Smooth muscle cell (in vitro differentiated cells): ENCODE data around the gene SVIL. TPM values are rescaled to one million over a fixed set of nuclear protein-coding genes. Genes with fewer than 3 reads are reported as not detected.
"Not testable (repeated sequence)": the region's sequence is repeated elsewhere in the genome, so short reads cannot be mapped to it uniquely, and the experiment has no call there.

Experiments used
- DNase-seq: peaks from one replicate; lab custom pipeline; 2025; ENCODE audit not compliant: unreplicated experiment; lab: John Stamatoyannopoulos, UW
- H2AFZ ChIP-seq: fragments of 200-600 bp; sonication (generic); 2 replicates; pipeline ENCODE4 v1.6.0; 2016; ENCODE audit warnings: antibody characterized with exemption, low read depth, mild to moderate bottlenecking
- H3F3A ChIP-seq: fragments of 200-600 bp; sonication (generic); 2 replicates; pipeline ENCODE4 v1.6.0; 2017; ENCODE audit warnings: antibody characterized with exemption, low read depth
- H3K27ac ChIP-seq: fragments of 200-600 bp; sonication (generic); 2 replicates; pipeline ENCODE4 v1.5.1; 2016; ENCODE audit warnings: low read depth, mild to moderate bottlenecking
- H3K27me3 ChIP-seq: fragments of 200-600 bp; sonication (generic); 2 replicates; pipeline ENCODE4 v1.6.1; 2016; ENCODE audit warnings: low read depth, mild to moderate bottlenecking
- H3K36me3 ChIP-seq: fragments of 200-600 bp; sonication (generic); 2 replicates; pipeline ENCODE4 v1.5.1; 2016; ENCODE audit warnings: low read depth
- H3K4me1 ChIP-seq: fragments of 200-600 bp; sonication (generic); 2 replicates; pipeline ENCODE4 v1.5.1; 2016; ENCODE audit warnings: low read depth
- H3K4me2 ChIP-seq: fragments of 200-600 bp; sonication (generic); 2 replicates; pipeline ENCODE4 v1.6.0; 2016; ENCODE audit warnings: mild to moderate bottlenecking
- H3K4me3 ChIP-seq: fragments of 200-600 bp; sonication (generic); 2 replicates; pipeline ENCODE4 v1.5.1; 2016; ENCODE audit warnings: mild to moderate bottlenecking
- H3K79me2 ChIP-seq: fragments of 200-600 bp; sonication (generic); 2 replicates; pipeline ENCODE4 v1.6.0; 2016; ENCODE audit warnings: low read depth, mild to moderate bottlenecking
- H3K9ac ChIP-seq: fragments of 200-600 bp; sonication (generic); 2 replicates; pipeline ENCODE4 v1.6.0; 2016; ENCODE audit warnings: low read depth
- H3K9me3 ChIP-seq: fragments of 200-600 bp; sonication (generic); replicated peaks from 2 replicates; pipeline ENCODE4 v1.5.1; 2016; ENCODE audit warnings: low read depth
- H4K20me1 ChIP-seq: fragments of 200-600 bp; sonication (generic); 2 replicates; pipeline ENCODE4 v1.6.0; 2016; ENCODE audit warnings: low read depth
- CTCF ChIP-seq: fragments of 200-600 bp; sonication (generic); IDR thresholded peaks from 2 replicates; pipeline ENCODE4 v1.5.1; 2017; ENCODE audit warnings: borderline replicate concordance, mild to moderate bottlenecking, antibody characterized with exemption; ENCODE audit not compliant: insufficient read depth, poor library complexity, severe bottlenecking
- WGBS: methylation state at CpG from one replicate; pipeline ENCODE4 v1.1.7; 2016; ENCODE audit warnings: low lambda C conversion rate; 5-methylcytosine and 5-hydroxymethylcytosine counted together
- polyA plus RNA-seq: library from polyadenylated mRNA; unstranded; fragments of >200 nt; fragmentation: Nextera tagmentation; extraction: Ambion mirVana; gene quantifications from 2 replicates; pipeline ENCODE4 v1.2.1, GENCODE V29; 2016
- total RNA-seq: library from RNA; depleted of rRNA; stranded (reverse); fragments of >200 nt; gene quantifications from 2 replicates; pipeline ENCODE4 v1.2.3, GENCODE V29; 2014

The SVIL gene
- total and polyA plus RNA-seq, 2 experiments from 2014 or later, result 32.5 to 33.0 TPM

GRCh38 chr10:29615195-29615594 lies 19.6 kb downstream of the SVIL start:
- H3K27ac ChIP-seq, result no peak overlapping the region
- H3K4me1 ChIP-seq, result peaks cover 24% of the 10 kb centered on the region
- H3K9ac ChIP-seq, result no peak overlapping the region
- no peak for TF ChIP-seq CTCF
- H3K36me3 ChIP-seq, result no peaks in the 10 kb centered on the region
- 94% methylated on average over 2 of the region's 2 CpGs for WGBS
- H3K4me3 ChIP-seq, result no peak overlapping the region
- H3K79me2 ChIP-seq, result peaks cover 47% of the 10 kb centered on the region
- H3F3A ChIP-seq, result peaks cover 27% of the 10 kb centered on the region
- no peak overlapping the region for H2AFZ ChIP-seq
- no peaks in the 10 kb centered on the region for H3K9me3 ChIP-seq
- no peak overlapping the region for H3K4me2 ChIP-seq
- DNase-seq, result no peak
- H3K27me3 ChIP-seq, result no peaks in the 10 kb centered on the region
- peaks cover 60% of the 10 kb centered on the region for H4K20me1 ChIP-seq

- H3K4me3 ChIP-seq, H2AFZ ChIP-seq, H3K27me3 ChIP-seq, H3K4me2 ChIP-seq, DNase-seq, H3K9me3 ChIP-seq, H3K36me3 ChIP-seq, H3K27ac ChIP-seq, H3K9ac ChIP-seq: not testable (repeated sequence)
- peaks cover 40% of the 10 kb centered on the region for H3K79me2 ChIP-seq
- H3K4me1 ChIP-seq, result peaks cover 19% of the 10 kb centered on the region
- WGBS, result 94% methylated on average over 1 of the region's 1 CpG
- H4K20me1 ChIP-seq, result peaks cover 67% of the 10 kb centered on the region
- peaks cover 27% of the 10 kb centered on the region for H3F3A ChIP-seq
Observed at GRCh38 chr10:29614289-29614688, 20.5 kb downstream of the SVIL start.

- Histone ChIP-seq H3K4me2 (no peak overlapping the region), H3F3A (peaks cover 27% of the 10 kb centered on the region), H3K27me3 (no peaks in the 10 kb centered on the region), H3K4me3 (no peak overlapping the region), H2AFZ (no peak overlapping the region), H3K9ac (no peak overlapping the region), H3K27ac (no peak overlapping the region), H4K20me1 (peaks cover 68% of the 10 kb centered on the region), H3K9me3 (no peaks in the 10 kb centered on the region), H3K4me1 (peaks cover 14% of the 10 kb centered on the region), H3K79me2 (peaks cover 40% of the 10 kb centered on the region), H3K36me3 (no peaks in the 10 kb centered on the region)
- WGBS, result 57% methylated on average over 4 of the region's 4 CpGs
- DNase-seq, result no peak
- no peak for TF ChIP-seq CTCF
Observed at GRCh38 chr10:29613791-29614190, 21.0 kb downstream of the SVIL start.

GRCh38 chr10:29613196-29613595 lies 21.6 kb downstream of the SVIL start:
- no peak for TF ChIP-seq CTCF
- Histone ChIP-seq H3K9ac (no peak overlapping the region), H3K79me2 (peaks cover 40% of the 10 kb centered on the region), H3F3A (peaks cover 23% of the 10 kb centered on the region), H3K4me2 (no peak overlapping the region), H3K4me3 (no peak overlapping the region), H3K27me3 (no peaks in the 10 kb centered on the region), H4K20me1 (peaks cover 70% of the 10 kb centered on the region), H2AFZ (no peak overlapping the region), H3K9me3 (no peaks in the 10 kb centered on the region), H3K27ac (no peak overlapping the region), H3K4me1 (peaks cover 8% of the 10 kb centered on the region), H3K36me3 (no peaks in the 10 kb centered on the region)
- WGBS, result 93% methylated on average over 6 of the region's 6 CpGs
- DNase-seq, result no peak
